ENCODE results near the gene TNNC2.
"Not testable (repeated sequence)": the region's sequence is repeated elsewhere in the genome, so short reads cannot be mapped to it uniquely, and the experiment has no call there.

The TNNC2 gene

DNA sequence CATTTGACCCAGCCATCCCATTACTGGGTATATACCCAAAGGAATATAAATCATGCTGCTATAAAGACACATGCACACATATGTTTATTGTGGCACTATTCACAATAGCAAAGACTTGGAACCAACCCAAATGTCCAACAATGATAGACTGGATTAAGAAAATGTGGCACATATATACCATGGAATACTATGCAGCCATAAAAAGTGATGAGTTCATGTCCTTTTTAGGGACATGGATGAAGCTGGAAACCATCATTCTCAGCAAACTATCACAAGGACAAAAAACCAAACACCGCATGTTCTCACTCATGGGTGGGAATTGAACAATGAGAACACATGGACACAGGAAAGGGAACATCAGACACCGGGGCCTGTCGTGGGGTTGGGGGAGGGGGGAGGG is 29.2 kb downstream of the TNNC2 start:
- H3K27ac ChIP-seq (ENCODE audit: low read depth, low read length, severe bottlenecking), result not testable (repeated sequence)
- 100% methylated on average over 2 of the region's 3 CpGs; no CpG with 5 or more reads in 1 of the 2 experiments for WGBS, 2 experiments (ENCODE audit: insufficient coverage in 2 of 2)
- peaks cover 60% of the 10 kb centered on the region for H3K36me3 ChIP-seq (ENCODE audit: control insufficient read depth, insufficient read depth, low read length)

DNA sequence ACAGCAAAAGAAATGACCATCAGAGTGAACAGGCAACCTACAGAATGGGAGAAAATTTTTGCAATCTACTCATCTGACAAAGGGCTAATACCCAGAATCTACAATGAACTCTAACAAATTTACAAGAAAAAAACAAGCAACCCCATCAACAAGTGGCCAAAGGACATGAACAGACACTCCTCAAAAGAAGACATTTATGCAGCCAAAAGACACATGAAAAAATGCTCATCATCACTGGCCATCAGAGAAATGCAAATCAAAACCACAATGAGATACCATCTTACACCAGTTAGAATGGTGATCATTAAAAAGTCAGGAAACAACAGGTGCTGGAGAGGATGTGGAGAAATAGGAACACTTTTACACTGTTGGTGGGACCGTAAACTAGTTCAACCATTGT is 29.6 kb downstream of the TNNC2 start:
- H3K4me1 ChIP-seq (ENCODE audit: control insufficient read depth, insufficient read depth, low read length, poor library complexity, severe bottlenecking); H3K9me3 ChIP-seq (ENCODE audit: control insufficient read depth, low read length); H3K27ac ChIP-seq (ENCODE audit: low read depth, low read length, severe bottlenecking); H3K4me3 ChIP-seq (ENCODE audit: extremely low read depth, insufficient read depth, low read length, poor library complexity, severe bottlenecking): not testable (repeated sequence)
- no CpG with 5 or more reads among the region's 1 CpG for WGBS, 2 experiments (ENCODE audit: insufficient coverage in 2 of 2)
- H3K36me3 ChIP-seq (ENCODE audit: control insufficient read depth, insufficient read depth, low read length), result peaks cover 55% of the 10 kb centered on the region

More for the DNA sequence above, 29.2 kb downstream of the TNNC2 start:
- not testable (repeated sequence) for H3K4me1 ChIP-seq (ENCODE audit: control insufficient read depth, insufficient read depth, low read length, poor library complexity, severe bottlenecking); H3K4me3 ChIP-seq (ENCODE audit: extremely low read depth, insufficient read depth, low read length, poor library complexity, severe bottlenecking); H3K9me3 ChIP-seq (ENCODE audit: control insufficient read depth, low read length)

GRCh38 chr20:45796337-45797065 is 30.6 kb downstream of the TNNC2 start:
- 95 to 99% methylated on average over 11 of the region's 11 CpGs for WGBS, 2 experiments (ENCODE audit: insufficient coverage in 2 of 2)
- peaks cover 45% of the 10 kb centered on the region for H3K36me3 ChIP-seq (ENCODE audit: control insufficient read depth, insufficient read depth, low read length)
- H3K4me1 ChIP-seq (ENCODE audit: control insufficient read depth, insufficient read depth, low read length, poor library complexity, severe bottlenecking), result peaks cover 7% of the 10 kb centered on the region
- no peaks in the 10 kb centered on the region for H3K9me3 ChIP-seq (ENCODE audit: control insufficient read depth, low read length)
- H3K27ac ChIP-seq (ENCODE audit: low read depth, low read length, severe bottlenecking), result no peak overlapping the region
- no peak overlapping the region for H3K4me3 ChIP-seq (ENCODE audit: extremely low read depth, insufficient read depth, low read length, poor library complexity, severe bottlenecking)

DNA sequence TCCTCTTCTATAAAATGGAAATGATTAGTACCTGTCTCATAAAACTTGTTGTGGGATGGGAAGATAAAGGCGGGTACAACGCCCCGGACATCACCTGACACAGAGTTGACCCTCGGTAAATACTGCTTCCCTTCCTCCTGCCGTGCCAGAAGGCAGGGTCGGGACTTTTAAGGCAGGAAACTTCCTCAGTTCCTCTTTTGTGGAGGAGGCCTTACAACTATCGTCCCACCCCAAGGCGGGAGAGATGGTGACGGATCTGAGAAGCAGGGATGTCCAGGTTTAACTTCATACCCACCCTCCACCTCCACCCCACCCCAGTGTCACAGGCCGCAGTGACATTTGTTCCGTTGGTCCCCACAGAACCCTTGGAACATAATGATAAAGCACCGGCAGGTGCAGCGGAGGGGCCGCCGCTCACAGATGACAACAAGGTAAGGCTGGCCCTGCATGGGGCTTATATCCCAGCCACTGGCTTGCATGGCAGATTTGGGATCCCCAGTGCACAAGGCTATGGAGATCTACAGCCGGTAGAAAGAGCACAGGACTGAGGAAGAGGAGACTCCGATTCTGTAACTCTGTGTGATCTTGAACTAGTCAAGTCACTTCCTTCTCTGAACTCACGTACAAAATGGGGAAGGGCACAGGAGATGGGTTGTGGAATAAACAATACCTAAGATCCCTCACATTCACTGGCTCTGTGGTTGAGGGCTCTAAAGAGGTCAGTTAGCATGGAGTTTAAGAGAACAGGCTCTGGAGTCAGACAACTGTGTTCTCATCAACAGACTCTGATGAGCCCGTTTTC is 34.6 kb downstream of the TNNC2 start:
- no peak overlapping the region for H3K27ac ChIP-seq (ENCODE audit: low read depth, low read length, severe bottlenecking)
- H3K9me3 ChIP-seq (ENCODE audit: control insufficient read depth, low read length), result no peaks in the 10 kb centered on the region

DNA sequence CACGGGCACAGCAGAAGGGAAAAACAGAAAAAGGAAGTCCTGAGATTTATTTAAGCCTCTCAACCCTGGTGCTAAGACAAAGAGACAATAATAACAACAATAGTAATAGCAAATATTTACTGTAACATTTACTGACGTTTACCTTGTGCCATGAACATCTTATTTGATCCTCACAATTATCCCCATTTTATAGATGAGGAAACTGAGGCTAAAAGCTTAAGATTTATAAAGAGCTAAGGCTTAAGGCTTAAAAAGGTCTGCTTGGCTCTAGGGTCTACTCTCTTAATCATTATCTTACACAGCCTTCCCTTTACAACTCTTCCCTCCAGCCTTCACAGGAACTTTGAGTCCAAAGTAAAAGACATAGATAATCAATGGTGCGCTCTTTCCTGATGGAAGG is 38.8 kb downstream of the TNNC2 start:
- 100% methylated on average over 1 of the region's 3 CpGs for WGBS, 2 experiments (ENCODE audit: insufficient coverage in 2 of 2)
- no peaks in the 10 kb centered on the region for H3K36me3 ChIP-seq (ENCODE audit: control insufficient read depth, insufficient read depth, low read length)
- H3K4me3 ChIP-seq (ENCODE audit: extremely low read depth, insufficient read depth, low read length, poor library complexity, severe bottlenecking), result no peak overlapping the region

More for the DNA sequence above, 34.6 kb downstream of the TNNC2 start:
- Histone ChIP-seq H3K4me3 (ENCODE audit: extremely low read depth, insufficient read depth, low read length, poor library complexity, severe bottlenecking) (peak overlapping the region; percentile 76), H3K4me1 (ENCODE audit: control insufficient read depth, insufficient read depth, low read length, poor library complexity, severe bottlenecking) (peaks cover 7% of the 10 kb centered on the region), H3K36me3 (ENCODE audit: control insufficient read depth, insufficient read depth, low read length) (peaks cover 31% of the 10 kb centered on the region)
- WGBS, 2 experiments (ENCODE audit: insufficient coverage in 2 of 2), result 54 to 66% methylated on average over 8 to 11 of the region's 19 CpGs

GRCh38 chr20:45783656-45784294 is 43.3 kb downstream of the TNNC2 start:
- no peak overlapping the region for H3K4me3 ChIP-seq (ENCODE audit: extremely low read depth, insufficient read depth, low read length, poor library complexity, severe bottlenecking)
- no peak overlapping the region for H3K27ac ChIP-seq (ENCODE audit: low read depth, low read length, severe bottlenecking)
- H3K36me3 ChIP-seq (ENCODE audit: control insufficient read depth, insufficient read depth, low read length), result no peaks in the 10 kb centered on the region
- 84 to 94% methylated on average over 4 to 6 of the region's 6 CpGs for WGBS, 2 experiments (ENCODE audit: insufficient coverage in 2 of 2)
- peaks cover 40% of the 10 kb centered on the region for H3K4me1 ChIP-seq (ENCODE audit: control insufficient read depth, insufficient read depth, low read length, poor library complexity, severe bottlenecking)
- H3K9me3 ChIP-seq (ENCODE audit: control insufficient read depth, low read length), result no peaks in the 10 kb centered on the region

More for the DNA sequence above, 38.8 kb downstream of the TNNC2 start:
- Histone ChIP-seq H3K4me1 (ENCODE audit: control insufficient read depth, insufficient read depth, low read length, poor library complexity, severe bottlenecking) (peaks cover 7% of the 10 kb centered on the region), H3K9me3 (ENCODE audit: control insufficient read depth, low read length) (no peaks in the 10 kb centered on the region), H3K27ac (ENCODE audit: low read depth, low read length, severe bottlenecking) (no peak overlapping the region)

GRCh38 chr20:45782890-45783289 is 44.2 kb downstream of the TNNC2 start:
- WGBS, 2 experiments (ENCODE audit: insufficient coverage in 2 of 2), result 96 to 100% methylated on average over 1 to 2 of the region's 4 CpGs
- Histone ChIP-seq H3K4me3 (ENCODE audit: extremely low read depth, insufficient read depth, low read length, poor library complexity, severe bottlenecking) (no peak overlapping the region), H3K4me1 (ENCODE audit: control insufficient read depth, insufficient read depth, low read length, poor library complexity, severe bottlenecking) (peaks cover 48% of the 10 kb centered on the region), H3K36me3 (ENCODE audit: control insufficient read depth, insufficient read depth, low read length) (no peaks in the 10 kb centered on the region), H3K9me3 (ENCODE audit: control insufficient read depth, low read length) (no peaks in the 10 kb centered on the region), H3K27ac (ENCODE audit: low read depth, low read length, severe bottlenecking) (no peak overlapping the region)

DNA sequence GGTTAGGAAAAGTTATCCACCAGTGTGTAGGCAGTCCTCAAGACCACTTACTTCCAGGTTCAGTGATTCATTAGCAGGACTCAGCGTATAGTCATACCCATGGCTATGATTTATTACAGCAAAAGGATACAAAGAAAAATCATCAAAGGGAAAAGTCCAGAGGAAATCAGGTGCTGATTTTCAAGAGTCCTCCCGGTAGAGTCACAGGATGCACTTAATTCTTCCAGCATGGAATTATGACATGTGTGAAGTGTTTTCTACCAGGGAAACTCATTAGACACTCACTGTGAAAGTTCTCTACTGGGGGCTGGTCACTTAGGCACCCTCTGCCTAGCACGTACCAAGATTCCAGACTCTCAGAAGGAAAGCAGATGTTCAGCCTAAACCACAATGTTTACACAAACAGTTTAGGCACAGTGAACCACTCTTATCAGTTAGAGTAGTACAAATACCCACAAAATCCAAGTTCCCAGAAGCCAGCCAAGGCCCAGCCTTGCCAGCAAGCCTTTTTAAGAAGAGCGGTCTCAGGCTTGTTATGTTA is 45.7 kb downstream of the TNNC2 start:
- peak overlapping the region; percentile 59 for H3K27ac ChIP-seq (ENCODE audit: low read depth, low read length, severe bottlenecking)
- H3K9me3 ChIP-seq (ENCODE audit: control insufficient read depth, low read length), result no peaks in the 10 kb centered on the region
- H3K4me3 ChIP-seq (ENCODE audit: extremely low read depth, insufficient read depth, low read length, poor library complexity, severe bottlenecking), result no peak overlapping the region
- WGBS, 2 experiments (ENCODE audit: insufficient coverage in 2 of 2), result 81 to 89% methylated on average over 3 of the region's 4 CpGs
- H3K4me1 ChIP-seq (ENCODE audit: control insufficient read depth, insufficient read depth, low read length, poor library complexity, severe bottlenecking), result peaks cover 48% of the 10 kb centered on the region
- no peaks in the 10 kb centered on the region for H3K36me3 ChIP-seq (ENCODE audit: control insufficient read depth, insufficient read depth, low read length)

DNA sequence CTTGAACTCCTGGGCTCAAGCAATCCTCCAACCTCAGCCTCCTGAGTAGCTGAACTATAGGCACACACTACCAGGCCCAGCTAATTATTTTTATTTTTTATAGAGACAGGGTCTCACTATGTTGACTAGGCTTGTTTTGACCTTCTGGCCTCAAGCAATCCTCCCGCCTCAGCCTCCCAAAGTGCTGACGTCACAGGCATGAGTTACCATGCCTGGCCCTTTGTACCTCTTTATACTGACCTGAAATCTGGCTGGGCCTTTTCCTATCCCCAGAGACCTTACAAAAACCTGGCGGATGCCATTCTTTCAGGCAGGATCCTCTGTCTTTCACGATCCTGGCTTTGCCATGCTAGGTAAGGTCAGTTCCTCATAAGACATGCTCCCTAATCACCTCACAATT is 47.0 kb downstream of the TNNC2 start:
- no peaks in the 10 kb centered on the region for H3K9me3 ChIP-seq (ENCODE audit: control insufficient read depth, low read length)
- peaks cover 48% of the 10 kb centered on the region for H3K4me1 ChIP-seq (ENCODE audit: control insufficient read depth, insufficient read depth, low read length, poor library complexity, severe bottlenecking)
- no peak overlapping the region for H3K4me3 ChIP-seq (ENCODE audit: extremely low read depth, insufficient read depth, low read length, poor library complexity, severe bottlenecking)
- no peak overlapping the region for H3K27ac ChIP-seq (ENCODE audit: low read depth, low read length, severe bottlenecking)
- WGBS, 2 experiments (ENCODE audit: insufficient coverage in 2 of 2), result 96 to 100% methylated on average over 3 of the region's 4 CpGs
- no peaks in the 10 kb centered on the region for H3K36me3 ChIP-seq (ENCODE audit: control insufficient read depth, insufficient read depth, low read length)

DNA sequence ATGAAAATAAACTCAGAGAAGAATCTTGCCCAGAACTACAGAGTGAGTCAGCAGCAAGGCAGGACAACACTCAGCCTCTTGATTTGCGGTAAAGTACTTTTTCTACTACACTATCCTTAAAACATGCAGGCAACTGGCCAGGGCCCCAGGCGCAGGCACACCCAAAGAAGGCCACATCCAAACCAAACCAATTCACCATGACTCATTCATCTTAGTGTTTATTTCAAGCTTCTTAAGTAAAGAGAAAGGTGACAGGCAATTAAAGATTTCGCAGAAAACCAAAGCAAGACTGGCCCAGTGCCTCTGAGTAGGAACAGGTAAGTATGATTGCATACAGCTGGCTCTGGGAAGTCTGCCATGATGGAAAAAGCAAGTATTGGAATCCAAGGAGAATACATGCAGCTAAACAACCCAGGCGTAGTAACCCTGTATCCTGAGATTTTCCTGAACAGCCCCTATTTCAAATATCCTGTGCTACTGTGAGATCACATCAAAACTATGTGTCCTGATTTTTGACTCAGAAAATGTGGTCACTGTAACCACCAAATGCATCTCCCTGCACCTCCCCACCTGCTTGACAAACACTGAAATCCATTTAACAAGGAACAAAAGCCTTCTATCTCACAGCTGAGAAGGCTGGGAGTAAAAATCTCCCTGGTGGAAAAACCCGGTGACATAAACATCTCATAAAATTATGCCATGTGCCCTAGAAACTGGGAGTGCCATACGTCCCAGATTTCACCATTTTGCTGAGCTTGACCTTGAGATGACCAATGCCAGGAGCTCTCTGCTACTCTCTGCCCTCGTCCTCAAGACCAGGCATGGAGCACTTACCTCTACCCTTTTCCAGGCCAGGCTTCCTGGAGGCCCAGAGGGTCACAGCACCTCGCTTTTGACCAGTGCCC is 47.8 kb downstream of the TNNC2 start:
- WGBS, 2 experiments (ENCODE audit: insufficient coverage in 2 of 2), result 89 to 94% methylated on average over 4 to 7 of the region's 8 CpGs
- H3K36me3 ChIP-seq (ENCODE audit: control insufficient read depth, insufficient read depth, low read length), result no peaks in the 10 kb centered on the region
- peaks cover 48% of the 10 kb centered on the region for H3K4me1 ChIP-seq (ENCODE audit: control insufficient read depth, insufficient read depth, low read length, poor library complexity, severe bottlenecking)
- H3K27ac ChIP-seq (ENCODE audit: low read depth, low read length, severe bottlenecking), result peak overlapping the region; percentile 64
- no peak overlapping the region for H3K4me3 ChIP-seq (ENCODE audit: extremely low read depth, insufficient read depth, low read length, poor library complexity, severe bottlenecking)
- no peaks in the 10 kb centered on the region for H3K9me3 ChIP-seq (ENCODE audit: control insufficient read depth, low read length)
